SU-DHL-6 (cell line): Measurements from ENCODE around the gene NTM.

Experiments used
- EZH2phosphoT487 ChIP-seq: fragments of 200-600 bp; sonication (generic), shearing (Covaris generic); conservative IDR thresholded peaks from 2 replicates; pipeline ENCODE4 v1.6.1; 2018; ENCODE audit warnings: mild to moderate bottlenecking, antibody characterized with exemption, low read length, moderate library complexity, mixed read lengths
- TF ChIP-seq, protein P1 (sequence below): fragments of 200-600 bp; sonication (generic); IDR thresholded peaks from one replicate; pipeline ENCODE4 v1.5.1; 2017; ENCODE audit warnings: antibody characterized with exemption, mild to moderate bottlenecking, low read length, moderate library complexity; ENCODE audit not compliant: insufficient read depth, poor library complexity, severe bottlenecking

DNA sequence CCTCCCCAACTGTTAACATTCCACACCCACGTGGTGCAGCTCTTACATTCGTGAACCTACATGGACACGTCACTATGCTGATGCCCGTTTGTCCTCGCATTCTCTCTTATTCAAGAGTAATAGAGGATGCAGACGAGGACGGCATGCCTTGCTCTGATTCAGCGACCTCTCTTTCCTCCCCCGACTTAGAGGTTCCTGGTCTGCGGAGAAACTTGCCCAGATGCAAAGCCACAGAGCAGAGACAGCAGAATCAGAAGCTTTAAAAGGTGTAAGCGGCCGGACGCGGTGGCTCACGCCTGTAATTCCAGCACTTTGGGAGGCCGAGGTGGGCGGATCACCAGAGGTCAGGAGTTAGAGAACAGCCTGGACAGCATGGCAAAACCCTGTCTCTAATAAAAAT, 288.0 kb downstream of the NTM start:
- no peak for TF ChIP-seq EZH2phosphoT487
- TF ChIP-seq, protein P1, sequence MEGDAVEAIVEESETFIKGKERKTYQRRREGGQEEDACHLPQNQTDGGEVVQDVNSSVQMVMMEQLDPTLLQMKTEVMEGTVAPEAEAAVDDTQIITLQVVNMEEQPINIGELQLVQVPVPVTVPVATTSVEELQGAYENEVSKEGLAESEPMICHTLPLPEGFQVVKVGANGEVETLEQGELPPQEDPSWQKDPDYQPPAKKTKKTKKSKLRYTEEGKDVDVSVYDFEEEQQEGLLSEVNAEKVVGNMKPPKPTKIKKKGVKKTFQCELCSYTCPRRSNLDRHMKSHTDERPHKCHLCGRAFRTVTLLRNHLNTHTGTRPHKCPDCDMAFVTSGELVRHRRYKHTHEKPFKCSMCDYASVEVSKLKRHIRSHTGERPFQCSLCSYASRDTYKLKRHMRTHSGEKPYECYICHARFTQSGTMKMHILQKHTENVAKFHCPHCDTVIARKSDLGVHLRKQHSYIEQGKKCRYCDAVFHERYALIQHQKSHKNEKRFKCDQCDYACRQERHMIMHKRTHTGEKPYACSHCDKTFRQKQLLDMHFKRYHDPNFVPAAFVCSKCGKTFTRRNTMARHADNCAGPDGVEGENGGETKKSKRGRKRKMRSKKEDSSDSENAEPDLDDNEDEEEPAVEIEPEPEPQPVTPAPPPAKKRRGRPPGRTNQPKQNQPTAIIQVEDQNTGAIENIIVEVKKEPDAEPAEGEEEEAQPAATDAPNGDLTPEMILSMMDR = no peak
